ELF-1 (cell line): ENCODE measurements around the gene FAAP20.
"Not testable (repeated sequence)": the region's sequence is repeated elsewhere in the genome, so short reads cannot be mapped to it uniquely, and the experiment has no call there.

Experiments used
- DNase-seq: peaks from one replicate; pipeline ENCODE4 v3.0.0-alpha.2; 2016; ENCODE audit warnings: low read depth, low spot score

The FAAP20 gene

GRCh38 chr1:2158272-2158671 is 36.3 kb downstream of the FAAP20 start:
- no peak for DNase-seq

- no peak for DNase-seq
Measured at GRCh38 chr1:2157856-2158255, 36.7 kb downstream of the FAAP20 start.

GRCh38 chr1:2156866-2157265 is 37.7 kb downstream of the FAAP20 start:
- DNase-seq = no peak

GRCh38 chr1:2155788-2156187 is 38.8 kb downstream of the FAAP20 start:
- DNase-seq = no peak

DNA sequence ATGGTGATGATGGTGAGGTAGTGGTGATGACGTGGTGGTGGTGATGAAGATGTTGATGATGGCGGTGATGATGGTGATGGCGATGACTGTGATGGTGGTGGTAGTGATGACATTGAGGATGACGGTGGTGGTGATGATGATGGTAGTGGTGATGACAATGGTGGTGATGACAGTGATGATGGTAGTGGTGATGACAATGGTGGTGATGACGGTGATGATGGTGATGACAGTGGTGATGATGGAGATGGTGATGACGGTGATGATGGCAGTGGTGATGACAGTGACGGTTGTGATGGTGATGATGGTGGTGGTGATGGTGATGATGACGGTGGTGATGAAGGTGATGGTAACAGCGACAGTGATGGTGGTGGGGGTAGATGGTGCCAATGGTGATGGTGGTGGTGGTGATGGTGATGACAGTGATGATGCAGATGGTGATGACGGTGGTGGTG is 39.4 kb downstream of the FAAP20 start:
- no peak for DNase-seq

GRCh38 chr1:2154022-2154421 is 40.5 kb downstream of the FAAP20 start:
- DNase-seq = no peak

GRCh38 chr1:2152954-2153353 is 41.6 kb downstream of the FAAP20 start:
- no peak for DNase-seq

DNA sequence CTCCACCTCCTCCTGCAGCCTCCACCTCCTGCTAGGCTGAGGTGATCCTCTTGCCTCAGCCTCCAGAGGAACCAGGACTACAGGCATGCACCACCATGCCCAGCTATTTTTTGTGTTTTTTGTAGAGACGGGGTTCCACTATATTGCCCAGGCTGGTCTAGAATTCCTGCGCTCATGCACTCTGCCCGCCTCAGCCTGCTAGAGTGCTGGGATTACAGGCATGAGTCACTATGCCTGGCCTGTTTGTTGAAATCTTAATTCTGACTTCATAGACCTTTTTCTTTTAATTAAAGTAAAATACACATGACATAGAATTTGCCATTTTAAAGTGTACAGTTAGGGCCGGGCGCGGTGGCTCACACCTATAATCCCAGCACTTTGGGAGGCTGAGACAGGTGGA is 42.7 kb downstream of the FAAP20 start:
- no peak for DNase-seq

- DNase-seq = no peak
Measured at GRCh38 chr1:2151252-2151651, 43.3 kb downstream of the FAAP20 start.

DNA sequence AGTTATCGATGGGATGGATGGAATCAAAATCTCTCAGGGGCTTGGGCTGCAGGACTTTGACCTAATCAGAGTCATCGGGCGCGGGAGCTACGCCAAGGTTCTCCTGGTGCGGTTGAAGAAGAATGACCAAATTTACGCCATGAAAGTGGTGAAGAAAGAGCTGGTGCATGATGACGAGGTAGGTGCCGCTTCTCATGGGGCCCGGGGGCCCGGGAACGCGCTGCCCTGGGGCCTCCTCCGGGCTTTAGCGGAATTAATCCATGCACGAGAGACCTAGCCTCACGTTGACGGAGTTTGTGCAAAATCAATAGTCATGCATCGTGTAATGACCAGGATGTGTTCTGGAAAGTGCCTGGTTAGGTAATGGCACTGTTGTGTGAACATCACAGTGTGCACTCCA is 43.8 kb downstream of the FAAP20 start:
- no peak for DNase-seq

DNA sequence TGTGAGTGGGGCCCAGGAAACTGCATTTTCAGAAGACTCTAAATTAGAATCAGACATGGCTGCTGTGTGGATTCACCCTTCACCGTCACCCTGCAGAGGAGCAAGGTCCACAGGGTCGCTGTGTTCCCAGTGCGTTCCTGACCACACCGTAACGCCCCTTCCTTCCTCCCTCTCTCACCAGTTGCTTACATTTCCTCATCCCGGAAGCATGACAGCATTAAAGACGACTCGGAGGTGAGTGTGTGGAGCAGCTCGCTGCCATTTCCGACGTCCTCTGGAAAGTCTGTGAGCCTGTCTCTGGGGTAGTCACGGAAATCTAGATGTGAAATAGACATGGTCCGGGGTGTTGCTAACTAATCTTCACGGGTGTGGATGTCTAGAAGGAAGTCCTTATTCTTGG is 45.9 kb downstream of the FAAP20 start:
- DNase-seq = no peak

GRCh38 chr1:2147869-2148268 is 46.7 kb downstream of the FAAP20 start:
- DNase-seq = not testable (repeated sequence)

DNA sequence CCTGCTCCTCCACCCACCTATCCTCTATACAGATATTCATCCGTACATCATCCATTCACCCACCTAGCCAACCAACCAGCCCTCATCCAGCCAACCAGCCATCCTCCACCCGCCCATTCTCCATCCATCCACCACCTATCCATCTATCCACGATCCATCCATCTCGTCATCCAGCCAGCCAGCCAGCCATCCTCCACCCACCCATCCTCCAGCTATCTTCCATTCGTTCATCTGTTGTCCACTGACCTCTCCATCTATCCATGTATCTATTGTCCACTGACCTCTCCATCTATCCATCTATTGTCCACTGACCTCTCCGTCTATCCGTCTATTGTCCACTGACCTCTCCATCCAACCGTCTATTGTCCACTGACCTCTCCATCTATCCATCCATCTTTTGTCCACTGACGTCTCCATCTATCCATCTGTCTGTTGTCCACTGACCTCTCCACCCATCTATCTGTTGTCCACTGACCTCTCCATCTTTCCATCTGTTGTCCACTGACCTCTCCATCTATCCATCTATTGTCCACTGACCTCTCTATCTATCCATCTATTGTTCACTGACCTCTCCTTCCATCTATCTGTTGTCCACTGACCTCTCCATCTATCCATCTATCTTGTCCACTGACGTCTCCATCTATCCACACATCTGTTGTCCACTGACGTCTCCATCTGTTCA is 47.6 kb downstream of the FAAP20 start:
- DNase-seq = no peak

- no peak for DNase-seq
Measured at GRCh38 chr1:2145946-2146835, 48.4 kb downstream of the FAAP20 start.

DNA sequence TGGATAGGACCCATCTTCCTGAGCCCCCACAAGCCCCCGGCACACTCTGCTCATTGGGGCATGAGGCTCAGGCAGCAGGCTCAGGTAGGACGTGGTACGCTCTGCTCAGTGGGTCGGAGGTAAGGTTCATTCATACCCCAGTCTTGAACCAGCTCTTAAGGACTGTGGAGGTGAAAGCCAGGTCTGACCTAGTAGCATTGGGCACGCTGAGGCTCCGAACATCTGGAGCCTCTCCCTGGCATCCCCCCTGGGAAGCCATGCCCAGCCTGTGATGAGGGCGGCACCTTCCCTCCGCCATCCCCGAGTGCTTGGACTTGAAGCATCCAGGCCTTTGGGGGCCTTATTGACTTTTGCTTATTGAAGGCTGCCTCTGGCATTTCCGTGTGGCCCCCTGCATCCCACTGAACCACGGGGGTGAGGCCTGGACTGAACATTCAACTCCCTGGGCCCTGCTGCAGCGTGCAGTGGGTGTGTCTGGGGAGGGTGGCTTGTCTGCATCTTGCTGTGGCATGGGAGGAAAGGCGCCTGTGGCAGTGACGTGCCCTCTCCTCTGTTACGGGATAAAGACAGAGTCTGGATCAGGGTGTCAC is 50.0 kb downstream of the FAAP20 start:
- DNase-seq = no peak

- no peak for DNase-seq
Measured at GRCh38 chr1:2143814-2144500, 50.6 kb downstream of the FAAP20 start.

GRCh38 chr1:2141025-2141424 is 53.5 kb downstream of the FAAP20 start:
- no peak for DNase-seq
